ENCODE data around the gene IQCB1. TPM values are rescaled to one million over a fixed set of nuclear protein-coding genes. Genes with fewer than 3 reads are reported as not detected.

Gene IQCB1
- total and polyA plus RNA-seq, 2 experiments from 2014 or later, result 28.8 to 39.0 TPM

DNA sequence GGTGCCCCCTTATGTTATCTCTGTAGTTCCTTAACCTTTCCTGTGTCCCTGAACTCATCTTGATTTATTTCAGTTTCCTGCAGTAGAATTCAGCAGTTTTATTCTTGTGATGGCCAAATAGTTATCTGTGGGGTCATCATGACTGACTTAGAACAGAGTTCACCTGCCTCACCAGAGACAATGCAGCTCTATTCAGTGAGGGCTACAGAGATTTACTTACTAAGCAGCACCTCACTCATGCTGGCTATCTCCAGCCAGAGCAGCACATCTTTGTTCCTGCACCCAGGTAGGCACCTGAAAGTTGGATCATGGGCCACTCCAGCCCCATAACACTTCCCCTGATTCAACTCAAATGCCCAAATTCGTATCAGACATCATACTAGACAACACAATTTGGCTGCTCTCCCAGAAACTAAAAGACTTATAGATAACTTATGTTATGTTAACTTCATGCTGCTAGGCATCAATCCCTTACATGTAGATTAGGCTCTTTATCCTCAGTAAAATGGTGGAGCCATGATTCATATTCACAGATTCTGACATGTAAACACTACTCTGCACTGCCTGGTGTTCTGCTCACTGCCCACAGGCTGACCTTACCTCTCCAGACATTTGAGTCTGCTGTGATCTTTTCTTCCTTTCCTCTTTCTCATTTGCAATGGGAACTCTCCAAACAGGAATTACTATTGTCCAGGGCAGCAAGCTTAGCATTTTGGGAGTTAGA lies 76.0 kb downstream of the IQCB1 start:
- H3K4me2 ChIP-seq, result no peak overlapping the region
- H3K4me1 Mint-ChIP-seq, result peaks cover 3% of the 10 kb centered on the region; the same call in 1 of the 3 replicates
- H3K27ac Mint-ChIP-seq, result no peak overlapping the region

More for the DNA sequence above, 76.0 kb downstream of the IQCB1 start:
- Histone ChIP-seq H3K79me2 (replicated peaks; ENCODE audit: insufficient read depth) (no peaks in the 10 kb centered on the region), H3K4me1 (ENCODE audit: insufficient read depth) (no peaks in the 10 kb centered on the region), H3K4me3 (no peak overlapping the region), H3K9me2 (ENCODE audit: insufficient read depth) (no peaks in the 10 kb centered on the region), H3K36me3 (ENCODE audit: insufficient read depth) (no peaks in the 10 kb centered on the region), H3K27me3 (ENCODE audit: insufficient read depth) (no peaks in the 10 kb centered on the region), H3K27ac (ENCODE audit: low read depth) (no peak overlapping the region), H3F3A (replicated peaks; ENCODE audit: low read depth) (no peaks in the 10 kb centered on the region), H2AFZ (no peak overlapping the region), H4K20me1 (replicated peaks; ENCODE audit: insufficient read depth) (no peaks in the 10 kb centered on the region)
- DNase-seq (ENCODE audit: low spot score) (no peak), ATAC-seq (no peak)
- no peaks in the 10 kb centered on the region for H3K36me3 Mint-ChIP-seq (ENCODE audit: low read depth)
- no peaks in the 10 kb centered on the region for H3K9me3 Mint-ChIP-seq
- H3K27me3 Mint-ChIP-seq (ENCODE audit: insufficient read depth, low read depth, poor library complexity), result peaks cover 2% of the 10 kb centered on the region
- H3K4me3 Mint-ChIP-seq, result no peak overlapping the region
- TF ChIP-seq JUNB (IDR thresholded peaks at IDR 0.05; ENCODE audit: unreplicated experiment) (no peak), CTCF (conservative IDR thresholded peaks at IDR 0.05; ENCODE audit: low read depth in 2 of 2) (no peak), ZNF114 (CRISPR knock-in tag; IDR thresholded peaks at IDR 0.05) (no peak), CREB1 (CRISPR knock-in tag; IDR thresholded peaks at IDR 0.05; ENCODE audit: low read depth) (no peak), STAT1 (IDR thresholded peaks at IDR 0.05; ENCODE audit: unreplicated experiment) (no peak), NANOG (IDR thresholded peaks at IDR 0.05; ENCODE audit: borderline replicate concordance) (no peak), ZNF462 (CRISPR knock-in tag; IDR thresholded peaks at IDR 0.05) (no peak), POLR2AphosphoS5 (IDR thresholded peaks at IDR 0.05; ENCODE audit: low read depth) (no peak), ZNF331 (CRISPR knock-in tag; IDR thresholded peaks at IDR 0.05; ENCODE audit: low read depth) (no peak), EZH2phosphoT487 (IDR thresholded peaks at IDR 0.05; ENCODE audit: unreplicated experiment) (no peak), EZH2 (IDR thresholded peaks at IDR 0.05; ENCODE audit: low read depth, unreplicated experiment) (no peak)
- TF ChIP-seq, protein P1, sequence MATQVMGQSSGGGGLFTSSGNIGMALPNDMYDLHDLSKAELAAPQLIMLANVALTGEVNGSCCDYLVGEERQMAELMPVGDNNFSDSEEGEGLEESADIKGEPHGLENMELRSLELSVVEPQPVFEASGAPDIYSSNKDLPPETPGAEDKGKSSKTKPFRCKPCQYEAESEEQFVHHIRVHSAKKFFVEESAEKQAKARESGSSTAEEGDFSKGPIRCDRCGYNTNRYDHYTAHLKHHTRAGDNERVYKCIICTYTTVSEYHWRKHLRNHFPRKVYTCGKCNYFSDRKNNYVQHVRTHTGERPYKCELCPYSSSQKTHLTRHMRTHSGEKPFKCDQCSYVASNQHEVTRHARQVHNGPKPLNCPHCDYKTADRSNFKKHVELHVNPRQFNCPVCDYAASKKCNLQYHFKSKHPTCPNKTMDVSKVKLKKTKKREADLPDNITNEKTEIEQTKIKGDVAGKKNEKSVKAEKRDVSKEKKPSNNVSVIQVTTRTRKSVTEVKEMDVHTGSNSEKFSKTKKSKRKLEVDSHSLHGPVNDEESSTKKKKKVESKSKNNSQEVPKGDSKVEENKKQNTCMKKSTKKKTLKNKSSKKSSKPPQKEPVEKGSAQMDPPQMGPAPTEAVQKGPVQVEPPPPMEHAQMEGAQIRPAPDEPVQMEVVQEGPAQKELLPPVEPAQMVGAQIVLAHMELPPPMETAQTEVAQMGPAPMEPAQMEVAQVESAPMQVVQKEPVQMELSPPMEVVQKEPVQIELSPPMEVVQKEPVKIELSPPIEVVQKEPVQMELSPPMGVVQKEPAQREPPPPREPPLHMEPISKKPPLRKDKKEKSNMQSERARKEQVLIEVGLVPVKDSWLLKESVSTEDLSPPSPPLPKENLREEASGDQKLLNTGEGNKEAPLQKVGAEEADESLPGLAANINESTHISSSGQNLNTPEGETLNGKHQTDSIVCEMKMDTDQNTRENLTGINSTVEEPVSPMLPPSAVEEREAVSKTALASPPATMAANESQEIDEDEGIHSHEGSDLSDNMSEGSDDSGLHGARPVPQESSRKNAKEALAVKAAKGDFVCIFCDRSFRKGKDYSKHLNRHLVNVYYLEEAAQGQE (IDR thresholded peaks at IDR 0.05; ENCODE audit: unreplicated experiment), result no peak
- TF ChIP-seq, protein P2, sequence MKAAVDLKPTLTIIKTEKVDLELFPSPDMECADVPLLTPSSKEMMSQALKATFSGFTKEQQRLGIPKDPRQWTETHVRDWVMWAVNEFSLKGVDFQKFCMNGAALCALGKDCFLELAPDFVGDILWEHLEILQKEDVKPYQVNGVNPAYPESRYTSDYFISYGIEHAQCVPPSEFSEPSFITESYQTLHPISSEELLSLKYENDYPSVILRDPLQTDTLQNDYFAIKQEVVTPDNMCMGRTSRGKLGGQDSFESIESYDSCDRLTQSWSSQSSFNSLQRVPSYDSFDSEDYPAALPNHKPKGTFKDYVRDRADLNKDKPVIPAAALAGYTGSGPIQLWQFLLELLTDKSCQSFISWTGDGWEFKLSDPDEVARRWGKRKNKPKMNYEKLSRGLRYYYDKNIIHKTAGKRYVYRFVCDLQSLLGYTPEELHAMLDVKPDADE (IDR thresholded peaks at IDR 0.05), result no peak
